Stimulated activated CD8-positive, alpha-beta memory T cell treated with anti-CD3 and anti-CD28 coated beads, Interleukin-7, amount 100 ng/mL, for 24 hours (primary cell): ENCODE measurements around the gene GRAMD2B.

ENCODE experiments used
- DNase-seq: peaks from one replicate; pipeline ENCODE4 v3.0.0-alpha.2; 2020; ENCODE audit warnings: low read depth

Gene GRAMD2B

GRCh38 chr5:126480824-126481223 lies 57.6 kb downstream of the GRAMD2B start:
- DNase-seq = no peak

DNA sequence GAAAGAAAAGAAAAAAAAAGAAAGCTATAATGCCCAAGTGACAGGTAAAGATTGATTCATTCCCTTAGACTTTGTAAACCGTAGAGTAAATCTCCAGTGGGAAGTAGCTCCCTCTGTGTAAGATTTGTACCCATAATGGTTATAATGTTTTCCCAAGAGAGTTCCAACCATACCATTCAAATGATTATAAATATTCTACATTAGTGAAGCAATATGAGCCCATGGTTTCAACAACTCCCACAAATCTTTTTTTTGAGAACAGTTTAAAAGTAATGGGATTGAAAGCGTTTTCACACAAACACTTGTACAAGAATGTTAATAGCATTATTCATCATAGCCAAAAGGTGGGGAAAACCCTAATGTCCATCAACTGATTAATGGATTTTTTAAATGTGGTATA lies 58.0 kb downstream of the GRAMD2B start:
- DNase-seq = no peak

DNA sequence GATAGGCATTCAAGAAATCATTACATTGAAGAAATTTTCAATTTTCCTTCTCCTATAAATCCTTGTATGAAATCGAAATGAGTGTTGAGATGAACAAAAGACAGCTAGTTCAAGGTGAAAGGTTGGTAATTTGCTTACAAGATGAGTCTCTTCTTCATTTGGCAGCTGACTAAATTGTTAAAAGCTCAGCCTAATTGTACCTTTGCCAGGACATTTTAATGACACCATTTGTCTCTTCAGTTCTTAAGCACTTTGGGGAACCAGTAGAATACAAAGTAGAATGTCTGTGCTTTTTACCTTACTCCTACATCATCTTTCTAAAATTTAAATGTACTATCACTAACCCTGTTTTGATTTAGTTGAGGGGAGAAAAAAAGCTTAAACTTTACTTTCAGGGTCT lies 59.4 kb downstream of the GRAMD2B start:
- no peak for DNase-seq

GRCh38 chr5:126483156-126483555 lies 59.9 kb downstream of the GRAMD2B start:
- no peak for DNase-seq

- DNase-seq = no peak
Measured at GRCh38 chr5:126484253-126484652, 61.0 kb downstream of the GRAMD2B start.

DNA sequence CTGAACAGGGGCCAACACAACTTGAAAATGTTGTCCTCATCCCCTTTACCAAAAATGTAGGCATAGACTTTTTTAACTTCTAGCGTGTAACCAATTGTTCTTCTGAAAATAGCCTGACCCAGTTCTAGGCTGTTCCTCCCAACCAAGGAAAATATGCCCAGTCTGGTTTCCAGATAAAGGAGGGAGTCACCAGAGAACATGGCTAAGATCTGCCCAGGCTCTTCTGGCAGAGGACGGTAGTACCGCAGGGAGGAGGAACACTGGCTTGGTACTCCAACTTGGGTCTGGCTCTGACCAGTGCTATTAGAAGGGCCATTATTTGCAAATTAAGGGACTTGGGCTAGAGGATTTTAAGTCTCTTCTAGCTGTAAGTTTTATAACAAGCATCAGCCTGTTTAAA lies 63.1 kb downstream of the GRAMD2B start:
- DNase-seq = no peak

- DNase-seq = no peak
Measured at GRCh38 chr5:126487596-126487995, 64.4 kb downstream of the GRAMD2B start.

DNA sequence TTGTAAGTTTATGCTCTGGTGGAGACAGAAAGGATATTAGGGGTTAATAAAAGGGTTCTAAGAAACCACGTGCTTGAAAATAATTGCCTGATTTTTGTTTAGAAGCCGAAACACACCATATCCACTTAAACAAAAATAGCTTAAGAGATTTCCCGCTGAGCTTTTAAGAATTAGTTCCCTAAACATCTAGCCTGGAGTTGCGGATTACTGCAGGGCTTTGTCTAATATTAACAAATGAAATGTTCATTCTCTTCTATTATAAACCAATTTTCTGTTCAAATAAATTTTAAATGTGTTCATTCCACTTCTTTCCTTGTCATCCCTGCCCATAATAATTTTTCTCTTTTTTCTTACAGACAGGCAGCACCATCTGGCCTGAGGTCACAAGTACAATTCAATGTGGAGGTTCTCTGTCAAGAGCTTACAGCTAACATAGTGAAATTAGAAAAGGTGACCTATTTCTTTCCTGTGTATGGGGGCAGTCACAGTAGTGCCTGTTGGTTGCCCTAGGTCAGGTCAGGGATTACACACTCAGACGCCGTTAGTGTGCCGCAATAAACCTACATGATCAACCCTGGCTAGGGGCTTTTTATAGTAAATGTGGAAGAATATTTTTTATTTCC lies 65.3 kb downstream of the GRAMD2B start:
- DNase-seq = no peak

DNA sequence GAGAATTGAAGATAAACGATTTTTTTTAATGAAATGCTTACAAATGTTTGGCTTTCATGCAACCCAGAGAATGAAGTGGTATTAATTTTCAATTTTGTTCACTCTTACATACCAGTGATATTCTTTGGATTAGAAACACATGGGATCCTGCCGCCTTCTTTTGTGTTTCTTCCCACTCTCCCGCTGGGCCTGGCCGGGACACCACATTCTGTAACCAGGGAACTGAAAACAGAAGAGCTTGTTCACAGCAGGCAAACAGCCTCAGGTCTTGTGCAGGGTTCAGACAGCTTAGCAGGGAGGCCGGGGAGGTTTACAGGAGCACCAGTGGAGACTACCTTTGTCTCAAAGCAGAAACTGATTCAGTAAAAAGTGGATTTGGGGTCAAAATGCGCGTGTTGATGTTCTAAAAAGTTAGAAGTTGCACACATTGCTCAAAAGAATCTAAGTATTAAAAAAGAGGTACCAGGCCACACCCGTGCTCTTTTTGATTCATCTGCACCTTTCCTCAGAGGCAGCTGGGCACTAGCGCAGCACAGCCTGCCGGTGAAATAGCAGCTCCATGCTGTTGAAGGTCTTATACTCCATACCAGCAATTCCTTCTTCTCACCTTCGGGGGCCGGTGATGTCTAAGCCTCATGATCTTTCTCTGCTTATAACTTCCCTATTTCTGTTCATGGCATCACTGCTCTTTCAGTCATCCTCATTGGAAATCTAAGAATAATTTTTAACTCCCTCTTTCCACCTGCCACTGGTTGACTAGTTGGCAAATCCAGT lies 67.1 kb downstream of the GRAMD2B start:
- DNase-seq = no peak

DNA sequence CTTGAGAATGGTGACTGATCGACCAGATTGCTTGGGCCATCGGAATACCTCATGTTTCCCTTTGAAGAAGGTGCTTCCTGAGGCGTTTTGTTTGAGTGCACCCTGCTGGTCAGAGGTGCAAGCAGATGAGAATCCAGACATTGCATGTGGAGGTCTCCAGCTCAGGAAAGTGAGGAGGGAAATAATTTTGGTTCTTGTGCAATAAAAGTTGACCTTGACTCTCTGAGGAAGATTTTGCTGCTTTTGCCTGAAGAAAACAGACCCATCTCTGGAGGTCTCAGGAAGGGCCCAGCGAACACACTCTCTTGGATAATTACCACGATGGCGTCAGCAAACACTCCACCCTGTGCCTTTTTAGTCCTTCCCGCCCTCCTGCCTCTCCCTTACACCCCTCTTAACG lies 69.7 kb downstream of the GRAMD2B start:
- no peak for DNase-seq

DNA sequence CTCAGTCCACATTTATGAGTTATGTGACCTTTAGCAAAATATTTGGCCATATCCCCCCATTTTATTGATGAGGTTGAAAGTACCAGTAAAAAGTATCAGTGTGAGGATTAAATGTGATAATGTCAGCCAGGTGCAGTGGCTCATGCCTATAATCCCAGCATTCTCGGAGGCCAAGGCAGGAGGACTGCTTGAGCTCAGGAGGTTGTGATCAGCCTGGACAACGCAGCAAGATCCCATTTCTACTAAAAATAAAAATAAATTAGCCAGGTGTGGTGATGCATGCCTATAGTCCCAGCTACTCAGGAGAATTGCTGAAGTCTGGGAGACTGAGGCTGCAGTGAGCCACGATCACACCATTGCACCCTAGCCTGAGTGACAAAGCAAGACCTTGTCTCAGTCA lies 71.2 kb downstream of the GRAMD2B start:
- no peak for DNase-seq

DNA sequence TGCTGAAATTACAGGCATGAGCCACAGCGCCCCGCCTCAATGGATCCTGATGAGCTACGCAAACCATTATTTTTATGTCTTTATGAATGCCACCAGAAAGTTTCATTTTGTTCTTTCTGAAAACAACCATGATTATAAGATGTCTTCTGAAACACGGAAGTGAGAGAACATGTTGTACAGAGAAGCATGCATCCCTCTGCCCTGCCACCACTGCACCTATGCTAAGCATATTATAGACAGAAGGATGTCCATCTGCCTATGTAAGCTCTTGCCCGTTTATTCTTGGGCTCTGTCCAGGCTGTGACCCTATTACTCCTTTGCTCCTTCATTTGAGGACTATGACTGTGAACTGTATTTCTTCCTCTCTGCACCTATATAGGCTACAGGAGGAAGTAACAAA lies 74.3 kb downstream of the GRAMD2B start:
- no peak for DNase-seq

DNA sequence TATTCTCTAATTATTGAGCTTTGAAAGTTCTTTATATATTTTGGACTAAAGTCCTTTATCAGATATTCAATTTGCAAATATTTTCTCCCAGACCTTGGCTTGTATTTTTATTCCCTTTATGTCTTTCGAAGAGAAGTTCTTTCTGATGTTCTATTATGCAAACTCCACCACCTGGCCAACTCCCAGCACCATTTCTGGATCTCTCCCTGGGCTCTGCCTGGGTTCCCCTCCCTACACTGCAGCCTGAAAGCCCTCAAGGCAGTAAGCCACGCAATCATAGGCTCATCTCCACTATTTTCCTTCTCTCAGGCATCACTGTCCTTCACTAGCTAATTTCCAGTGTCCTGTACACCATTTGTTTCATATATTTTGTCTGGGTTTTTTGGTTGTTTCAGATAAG lies 76.1 kb downstream of the GRAMD2B start:
- no peak for DNase-seq

- DNase-seq = no peak
Measured at GRCh38 chr5:126499853-126500342, 76.7 kb downstream of the GRAMD2B start.

- no peak for DNase-seq
Measured at GRCh38 chr5:126501448-126501847, 78.2 kb downstream of the GRAMD2B start.

DNA sequence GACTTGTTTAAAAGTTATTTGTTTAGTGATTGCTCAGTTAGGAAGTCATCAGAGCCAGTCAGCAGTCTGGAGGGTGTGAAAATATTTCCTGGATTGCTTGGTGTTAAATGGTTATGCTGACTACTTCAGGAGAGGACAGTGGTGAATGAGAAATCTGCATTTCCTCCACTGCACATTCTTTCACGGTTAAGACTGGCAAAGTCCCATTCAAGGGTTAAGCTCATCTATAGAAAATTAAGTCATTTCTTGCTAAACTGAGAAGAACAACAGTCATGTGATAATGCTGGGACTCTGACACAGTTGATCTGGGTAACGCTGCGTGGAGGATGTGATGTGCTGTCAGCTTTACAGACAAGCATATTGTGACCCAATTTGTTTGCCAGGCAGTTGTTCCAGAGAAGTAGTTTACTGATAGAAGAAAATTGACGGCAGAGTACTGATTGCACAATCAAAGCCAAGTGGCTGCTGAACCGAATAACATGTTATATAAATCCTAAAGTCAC lies 80.4 kb downstream of the GRAMD2B start:
- no peak for DNase-seq

DNA sequence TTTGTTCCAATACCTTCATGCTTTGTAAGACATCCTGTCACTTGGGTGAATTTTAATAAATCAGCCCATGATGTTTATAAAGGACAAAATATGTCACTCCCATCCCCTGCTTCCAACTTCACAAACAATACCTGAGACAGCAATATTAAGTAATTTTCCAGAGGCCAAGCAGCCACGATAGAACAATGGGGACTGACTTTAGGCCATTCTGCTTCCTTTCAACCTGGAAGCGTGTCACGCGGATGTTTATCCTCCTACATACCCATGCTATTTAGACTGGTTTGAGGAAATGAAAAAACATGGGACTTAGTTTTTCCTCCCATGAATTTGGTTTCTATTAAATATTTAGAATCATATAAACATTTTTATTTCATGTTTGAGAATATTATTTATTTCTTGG lies 82.9 kb downstream of the GRAMD2B start:
- DNase-seq = no peak

DNA sequence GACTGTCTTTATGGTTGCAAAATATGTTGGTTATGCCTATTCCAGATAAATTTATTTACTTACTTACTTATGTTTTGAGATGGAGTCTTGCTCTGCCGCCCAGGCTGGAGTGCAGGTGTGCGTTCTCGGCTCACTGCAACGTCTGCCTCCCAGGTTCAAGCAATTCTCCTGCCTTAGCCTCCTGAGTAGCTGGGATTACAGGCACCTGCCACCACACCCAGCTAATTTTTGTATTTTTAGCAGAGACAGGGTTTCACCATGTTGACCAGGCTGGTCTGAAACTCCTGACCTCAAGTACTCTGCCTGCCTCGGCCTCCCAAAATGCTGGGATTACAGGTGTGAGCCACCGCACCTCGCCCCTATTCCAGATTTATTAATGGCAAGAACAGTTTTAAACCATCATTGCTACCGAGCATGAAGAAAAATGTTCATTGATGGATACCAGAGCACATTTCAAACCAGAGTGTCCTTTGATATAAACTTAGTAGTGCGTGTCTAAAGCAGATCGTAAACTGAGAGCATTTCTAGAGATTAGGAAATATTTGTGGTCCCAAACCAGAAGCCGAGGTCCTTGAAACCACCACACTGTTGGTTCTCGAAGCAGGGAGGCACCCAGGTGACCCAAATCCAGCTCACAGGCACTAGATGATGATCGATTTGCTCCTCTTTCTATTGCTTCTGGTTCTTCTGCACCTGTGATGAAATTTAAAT lies 85.2 kb downstream of the GRAMD2B start:
- DNase-seq = no peak

GRCh38 chr5:126508962-126509279 lies 85.7 kb downstream of the GRAMD2B start:
- no peak for DNase-seq

- DNase-seq = no peak
Measured at GRCh38 chr5:126509339-126509738, 86.1 kb downstream of the GRAMD2B start.

GRCh38 chr5:126511961-126512360 lies 88.8 kb downstream of the GRAMD2B start:
- DNase-seq = no peak

DNA sequence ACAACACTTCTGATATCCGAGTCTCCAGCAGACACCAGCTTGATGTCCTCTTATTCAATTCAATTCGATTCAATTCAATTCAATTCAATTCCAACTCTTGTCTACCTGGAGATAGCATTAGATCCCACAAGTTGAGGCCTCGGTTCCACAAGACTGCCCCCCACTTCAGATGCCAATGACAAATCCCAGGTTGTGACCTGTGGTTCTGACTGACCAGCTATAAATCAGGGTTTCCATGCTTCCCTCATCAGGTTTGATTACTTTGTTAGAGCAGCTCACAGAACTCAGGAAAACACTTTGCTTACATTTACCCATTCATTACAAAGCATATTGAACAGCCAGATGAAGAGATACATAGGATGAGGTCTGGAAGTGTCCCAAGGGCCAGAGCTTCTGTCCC lies 89.2 kb downstream of the GRAMD2B start:
- DNase-seq = no peak

- no peak for DNase-seq
Measured at GRCh38 chr5:126513302-126513701, 90.1 kb downstream of the GRAMD2B start.
